ENCODE measurements around the gene ARMCX5. TPM values are rescaled to one million over a fixed set of nuclear protein-coding genes. Genes with fewer than 3 reads are reported as not detected.

Gene ARMCX5
- total and polyA plus RNA-seq, 2 of the 8 experiments (the other 6 are each of a cell fraction or from before 2014, with no cell fraction given), result 8.6 to 10.9 TPM

DNA sequence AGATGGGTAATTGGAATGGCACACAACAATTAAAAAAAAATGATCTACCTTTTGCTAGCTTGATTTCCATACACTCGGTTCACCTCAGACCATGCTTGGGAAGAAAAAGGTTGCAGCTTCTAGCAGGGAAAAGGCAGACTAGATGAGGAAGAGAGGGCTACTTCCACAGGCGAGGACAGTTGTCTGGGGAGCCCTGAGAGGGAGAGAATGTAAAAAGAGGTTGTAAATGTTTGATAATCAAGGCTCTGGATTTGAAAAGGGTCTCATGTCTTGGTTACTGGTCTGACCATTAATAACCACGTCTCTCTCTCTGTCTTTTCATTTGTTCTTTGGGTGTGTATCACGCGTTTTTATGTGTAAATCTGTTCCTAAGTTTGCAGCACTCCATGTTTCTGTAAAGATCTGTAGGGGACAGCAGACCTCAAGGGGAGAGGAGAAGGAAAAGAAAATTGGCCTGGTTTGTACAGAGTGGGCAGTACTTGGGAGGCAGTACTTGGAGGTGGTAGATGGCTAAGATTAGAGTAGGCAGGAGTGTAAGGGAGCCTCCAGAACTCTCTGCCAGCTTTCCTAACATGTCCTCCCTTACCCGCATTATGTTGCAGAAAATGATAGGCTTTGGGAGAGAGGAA is 750 bp downstream of the ARMCX5 start (continued):
- no peak for TF ChIP-seq RFX5 (IDR thresholded peaks at IDR 0.05; ENCODE audit: borderline replicate concordance, low read depth, low read length)

Measured in H1 (cell line).